Measurements from ENCODE around the gene FAM193B. TPM values are rescaled to one million over a fixed set of nuclear protein-coding genes. Genes with fewer than 3 reads are reported as not detected.

FAM193B gene
- total and polyA plus RNA-seq, 2 of the 13 experiments (the other 11 are each of a cell fraction or from before 2014, with no cell fraction given): 21.2 to 40.9 TPM

DNA sequence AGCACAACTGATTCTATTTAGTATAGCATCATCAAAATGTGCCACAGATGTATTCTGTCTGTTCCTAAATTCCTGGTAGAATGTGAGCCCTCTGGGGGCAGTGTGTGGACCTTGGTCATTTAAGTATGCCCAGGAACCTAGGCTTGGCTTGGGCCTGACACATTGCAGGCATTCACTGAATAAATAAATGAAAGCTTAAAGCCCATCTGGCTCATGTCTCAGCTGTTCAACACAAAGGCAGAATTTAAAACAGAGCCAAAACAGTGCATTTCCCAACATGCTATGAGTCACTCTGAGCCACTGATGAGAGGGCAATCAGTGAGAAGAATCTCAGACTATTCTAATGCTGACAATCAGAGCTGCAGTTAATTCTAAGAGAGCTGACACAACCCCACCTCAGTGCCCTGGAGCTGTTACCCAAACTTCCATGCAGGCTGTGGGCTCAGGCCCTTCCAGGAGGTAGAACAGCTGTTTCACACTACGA, 8.1 kb downstream of the FAM193B start (continued):
- TF ChIP-seq NR2F1 (CRISPR knock-in tag; IDR thresholded peaks at IDR 0.05) (no peak), TFE3 (CRISPR knock-in tag; IDR thresholded peaks at IDR 0.05) (no peak), NCOA5 (CRISPR knock-in tag; IDR thresholded peaks at IDR 0.05) (no peak), ZNF333 (CRISPR knock-in tag; IDR thresholded peaks at IDR 0.05; ENCODE audit: borderline replicate concordance) (no peak), SALL1 (CRISPR knock-in tag; IDR thresholded peaks at IDR 0.05) (no peak), KDM5A (IDR thresholded peaks at IDR 0.05; ENCODE audit: borderline replicate concordance, low read length) (no peak), ZNF841 (CRISPR knock-in tag; IDR thresholded peaks at IDR 0.05; ENCODE audit: borderline replicate concordance) (no peak), NFYC (CRISPR knock-in tag; IDR thresholded peaks at IDR 0.05) (no peak), POLR2AphosphoS5 (IDR thresholded peaks at IDR 0.05; ENCODE audit: low read depth, low read length) (no peak), FIP1L1 (IDR thresholded peaks at IDR 0.05; ENCODE audit: borderline replicate concordance, insufficient read depth, low read depth, low read length) (no peak), NFKBIZ (CRISPR knock-in tag; IDR thresholded peaks at IDR 0.05) (no peak), ZNF3 (CRISPR knock-in tag; IDR thresholded peaks at IDR 0.05) (0 out of 2 replicates have a peak, but pooled peaks have one; percentile 24)
